Activated CD4-positive, alpha-beta memory T cell treated with anti-CD3 and anti-CD28 coated beads, Interleukin-2, amount 10 ng/mL, durations not matched to agents 7 days and 5 days (primary cell): ENCODE data around the gene KLRF2. TPM values are rescaled to one million over a fixed set of nuclear protein-coding genes. Genes with fewer than 3 reads are reported as not detected.

Experiments
- CTCF ChIA-PET: fragments of 350-600 bp; sonication (Branson Sonifier 250); formaldehyde crosslinking; loops from one replicate; lab custom pipeline; 2021; ENCODE audit warnings: antibody characterized with exemption, inconsistent platforms; lab: Charles Lee
- POLR2A ChIA-PET: fragments of 350-600 bp; sonication (Branson Sonifier 250); formaldehyde crosslinking; loops from one replicate; lab custom pipeline; 2021; ENCODE audit warnings: antibody characterized with exemption; lab: Charles Lee
- DNase-seq: peaks from one replicate; pipeline ENCODE4 v3.0.0-alpha.2; 2020
- H3K27ac Mint-ChIP-seq: one replicate; pipeline ENCODE4 v1.8.0; 2021; ENCODE audit warnings: mild to moderate bottlenecking, mixed read lengths
- H3K27me3 Mint-ChIP-seq: one replicate; pipeline ENCODE4 v1.8.0; 2021; ENCODE audit warnings: mixed read lengths
- H3K36me3 Mint-ChIP-seq: one replicate; pipeline ENCODE4 v1.8.0; 2021; ENCODE audit warnings: low read depth, mixed read lengths
- H3K4me1 Mint-ChIP-seq: one replicate; pipeline ENCODE4 v1.8.0; 2021; ENCODE audit warnings: mixed read lengths
- H3K4me3 Mint-ChIP-seq: one replicate; pipeline ENCODE4 v1.8.0; 2021; ENCODE audit warnings: mild to moderate bottlenecking, mixed read lengths
- H3K9me3 Mint-ChIP-seq: one replicate; pipeline ENCODE4 v1.8.0; 2021; ENCODE audit warnings: mixed read lengths
- total RNA-seq, 2 experiments: library from RNA; stranded (reverse); gene quantifications; one replicate each; pipeline ENCODE4 v1.2.3, GENCODE V29; 2021

The KLRF2 gene
- total RNA-seq, 2 experiments from 2014 or later: not detected

GRCh38 chr12:9920451-9920850, 39.2 kb downstream of the KLRF2 start:
- Mint-ChIP-seq H3K36me3 (peaks cover 4% of the 10 kb centered on the region), H3K27ac (no peak overlapping the region), H3K9me3 (peaks cover 6% of the 10 kb centered on the region), H3K4me3 (no peak overlapping the region), H3K27me3 (peaks cover 15% of the 10 kb centered on the region), H3K4me1 (peaks cover 12% of the 10 kb centered on the region)
- no peak for DNase-seq
- CTCF ChIA-PET: interaction anchor here (0.7 to 1.4 kb wide), 2 partner anchors 107 to 173 kb away, joined by 3 to 6 read pairs; no protein-coding TSS in a partner anchor
- POLR2A ChIA-PET: no interaction called here

- Mint-ChIP-seq H3K4me1 (peaks cover 17% of the 10 kb centered on the region), H3K9me3 (peaks cover 6% of the 10 kb centered on the region), H3K27ac (no peak overlapping the region), H3K4me3 (no peak overlapping the region), H3K27me3 (peaks cover 11% of the 10 kb centered on the region), H3K36me3 (peaks cover 4% of the 10 kb centered on the region)
- no peak for DNase-seq
- POLR2A ChIA-PET: interaction anchor here (1.3 to 1.5 kb wide), 2 partner anchors 15 to 26 kb away, joined by 4 to 6 read pairs; no protein-coding TSS in a partner anchor
- CTCF ChIA-PET: interaction anchor here (0.6 to 1.1 kb wide), 4 partner anchors 108 to 291 kb away, joined by 3 to 6 read pairs (median 4); no protein-coding TSS in a partner anchor
These were observed 41.1 kb downstream of the KLRF2 start for GRCh38 chr12:9922429-9922828.

DNA sequence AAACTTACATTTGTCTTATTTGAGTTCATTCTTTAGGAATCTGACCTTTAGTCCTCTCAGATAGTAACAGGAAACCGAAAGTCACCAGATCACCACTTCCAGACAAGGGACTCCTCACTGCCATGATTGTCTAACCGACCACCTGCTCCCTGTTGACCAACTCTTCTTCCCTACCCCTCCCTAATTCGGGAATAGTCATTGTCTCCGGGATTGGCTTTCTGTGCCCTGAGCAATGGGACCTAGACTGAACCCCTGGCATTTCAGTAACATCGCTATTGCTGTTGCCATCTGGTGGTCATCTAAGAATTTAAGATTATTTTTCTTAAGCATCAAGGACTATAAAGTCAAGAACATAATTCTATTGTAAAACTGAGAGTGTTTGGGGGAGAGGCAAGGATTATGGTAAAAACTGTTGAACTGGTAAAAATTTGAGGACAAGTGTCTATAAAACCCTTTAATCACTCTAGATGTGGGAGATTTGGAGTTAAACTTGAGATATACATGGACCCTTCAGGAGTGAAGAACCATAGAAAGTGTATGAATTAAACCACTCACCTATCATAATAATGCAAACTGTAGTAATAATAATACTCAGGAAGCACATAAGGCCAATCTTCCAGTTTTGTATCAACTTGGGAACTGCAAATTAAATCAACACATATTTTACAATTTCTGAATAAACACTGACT, 44.6 kb downstream of the KLRF2 start:
- peaks cover 4% of the 10 kb centered on the region for H3K36me3 Mint-ChIP-seq
- peak overlapping the region; percentile 31 for H3K4me3 Mint-ChIP-seq
- H3K27ac Mint-ChIP-seq: no peak overlapping the region
- ChIA-PET CTCF (interaction anchor here (0.7 to 2.6 kb wide), 9 partner anchors 14 to 183 kb away, joined by 3 to 29 read pairs (median 5); no protein-coding TSS in a partner anchor), POLR2A (no interaction called here)
- H3K9me3 Mint-ChIP-seq: no peaks in the 10 kb centered on the region
- peaks cover 12% of the 10 kb centered on the region for H3K27me3 Mint-ChIP-seq
- H3K4me1 Mint-ChIP-seq: peaks cover 17% of the 10 kb centered on the region
- DNase-seq: peak; percentile 22

- H3K4me3 Mint-ChIP-seq: no peak overlapping the region
- no peak for DNase-seq
- ChIA-PET CTCF (interaction anchor here (1.1 to 2.6 kb wide), 6 partner anchors 13 to 177 kb away, joined by 3 to 24 read pairs (median 3); no protein-coding TSS in a partner anchor), POLR2A (interaction anchor here (1.0 kb wide), 1 partner anchor 177 kb away, joined by 5 read pairs; no protein-coding TSS in a partner anchor)
- H3K36me3 Mint-ChIP-seq: peaks cover 4% of the 10 kb centered on the region
- H3K27me3 Mint-ChIP-seq: peaks cover 12% of the 10 kb centered on the region
- H3K9me3 Mint-ChIP-seq: no peaks in the 10 kb centered on the region
- no peak overlapping the region for H3K27ac Mint-ChIP-seq
- peaks cover 17% of the 10 kb centered on the region for H3K4me1 Mint-ChIP-seq
These were observed 45.6 kb downstream of the KLRF2 start for GRCh38 chr12:9926876-9927275.

DNA sequence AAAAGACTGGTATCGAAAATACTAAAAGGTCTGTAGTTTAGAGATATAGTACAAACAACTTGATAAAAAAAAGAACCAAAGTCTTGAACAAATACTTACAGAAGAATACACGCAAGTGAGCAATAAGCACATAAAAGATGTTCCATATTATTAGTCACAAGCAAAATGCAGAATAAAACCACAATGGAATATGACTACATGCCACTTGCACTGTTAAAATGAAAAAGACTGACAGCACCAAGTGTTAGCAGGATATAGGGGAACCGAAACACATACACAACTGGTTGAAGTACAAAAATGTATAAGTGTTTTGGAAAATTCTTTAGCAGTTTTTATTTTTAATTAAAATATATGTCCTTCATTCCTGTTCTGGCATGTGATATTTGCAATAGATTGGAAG, 47.3 kb downstream of the KLRF2 start:
- Mint-ChIP-seq H3K9me3 (no peaks in the 10 kb centered on the region), H3K4me1 (peaks cover 5% of the 10 kb centered on the region), H3K27me3 (peaks cover 18% of the 10 kb centered on the region), H3K27ac (no peak overlapping the region), H3K36me3 (no peaks in the 10 kb centered on the region), H3K4me3 (no peak overlapping the region)
- ChIA-PET CTCF (interaction anchor here (1.1 to 2.6 kb wide), 2 partner anchors 114 to 178 kb away, joined by 4 to 24 read pairs; no protein-coding TSS in a partner anchor), POLR2A (no interaction called here)
- no peak for DNase-seq

DNA sequence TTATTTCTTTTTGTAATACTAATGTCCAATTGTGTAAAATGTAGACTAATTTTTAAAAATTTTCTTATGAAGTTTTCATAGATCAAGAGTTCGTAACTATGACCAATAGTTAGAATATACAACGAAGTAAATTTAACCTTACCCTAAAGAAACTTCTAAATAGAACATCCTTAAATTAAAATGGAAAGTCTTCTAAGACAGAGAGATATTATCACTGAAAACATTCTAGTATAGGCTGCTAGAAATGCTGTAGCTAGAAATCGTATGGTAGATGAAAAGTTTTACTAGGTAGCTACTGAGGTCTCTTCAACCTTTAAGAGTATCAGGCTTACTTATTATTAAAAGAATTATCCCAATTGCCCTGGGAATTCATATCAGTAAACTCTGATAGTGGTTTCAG, 50.0 kb downstream of the KLRF2 start:
- Mint-ChIP-seq H3K27ac (no peak overlapping the region), H3K4me3 (no peak overlapping the region), H3K36me3 (no peaks in the 10 kb centered on the region), H3K27me3 (peaks cover 18% of the 10 kb centered on the region), H3K4me1 (no peaks in the 10 kb centered on the region), H3K9me3 (no peaks in the 10 kb centered on the region)
- ChIA-PET CTCF (interaction anchor here (0.8 to 1.9 kb wide), 3 partner anchors 9 to 219 kb away, joined by 3 to 14 read pairs (median 5); no protein-coding TSS in a partner anchor), POLR2A (interaction anchor here (1.0 kb wide), 1 partner anchor 181 kb away, joined by 3 read pairs; no protein-coding TSS in a partner anchor)
- DNase-seq: no peak

DNA sequence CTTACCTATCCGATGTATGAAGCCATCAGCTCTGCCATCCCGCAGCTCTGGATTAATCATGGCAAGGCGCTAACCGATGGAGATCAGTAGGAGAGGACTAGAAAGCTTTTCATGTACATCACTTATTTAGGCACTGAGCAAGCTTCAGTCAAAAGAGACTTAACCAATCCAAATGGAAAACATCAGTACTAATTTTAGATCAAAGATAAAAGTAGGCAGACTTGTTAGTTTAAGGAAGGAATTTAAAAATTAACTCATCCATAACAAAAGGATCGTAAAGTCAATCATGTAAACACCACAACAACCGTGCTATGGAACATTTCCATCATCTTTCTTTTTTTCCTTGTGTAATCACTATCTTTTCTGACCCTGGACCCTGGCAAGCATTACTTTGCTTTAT, 51.0 kb downstream of the KLRF2 start, which contains the start of gene CLEC2A:
Gene CLEC2A, minus strand, starts transcription at position 101 of the 400 bp plus-strand sequence. Its CDS starts 41 bp downstream, at position 60.
- no peak within 1 kb of the TSS for H3K4me3 Mint-ChIP-seq
- H3K27ac Mint-ChIP-seq: no peak within 1 kb of the TSS
- H3K36me3 Mint-ChIP-seq: no peaks in the 10 kb centered on the region
- no peaks in the 10 kb centered on the region for H3K9me3 Mint-ChIP-seq
- no peaks in the 10 kb centered on the region for H3K4me1 Mint-ChIP-seq
- H3K27me3 Mint-ChIP-seq: peaks cover 18% of the 10 kb centered on the region
- ChIA-PET POLR2A (no interaction called here), CTCF (interaction anchor here (1.9 kb wide), 1 partner anchor 119 kb away, joined by 14 read pairs; no protein-coding TSS in a partner anchor)
- DNase-seq: no peak

DNA sequence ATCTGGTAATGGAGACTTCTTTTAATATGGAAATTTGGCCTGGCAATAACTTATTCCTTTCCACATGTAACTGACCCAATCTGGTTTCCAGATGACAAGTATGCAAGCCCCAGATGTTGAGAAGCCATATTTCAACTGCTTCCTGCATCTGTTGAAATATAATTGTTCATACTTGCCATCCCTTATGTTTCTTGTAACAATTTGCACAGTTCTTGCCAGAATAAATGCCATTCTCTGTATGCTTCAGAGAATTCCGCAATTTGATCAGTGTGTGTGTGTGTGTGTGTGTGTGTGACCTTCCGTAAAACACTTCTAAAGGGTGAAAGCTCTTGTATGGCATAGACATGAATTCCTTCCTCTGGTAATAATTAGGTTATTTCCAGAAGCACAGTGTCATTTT, 52.7 kb downstream of the KLRF2 start:
- no peaks in the 10 kb centered on the region for H3K36me3 Mint-ChIP-seq
- no peak overlapping the region for H3K4me3 Mint-ChIP-seq
- H3K27ac Mint-ChIP-seq: no peak overlapping the region
- no peaks in the 10 kb centered on the region for H3K9me3 Mint-ChIP-seq
- CTCF ChIA-PET: interaction anchor here (0.7 to 0.9 kb wide), 2 partner anchors 119 to 135 kb away, joined by 3 to 4 read pairs; no protein-coding TSS in a partner anchor
- no peaks in the 10 kb centered on the region for H3K4me1 Mint-ChIP-seq
- no peak for DNase-seq
- peaks cover 12% of the 10 kb centered on the region for H3K27me3 Mint-ChIP-seq
- POLR2A ChIA-PET: no interaction called here

DNA sequence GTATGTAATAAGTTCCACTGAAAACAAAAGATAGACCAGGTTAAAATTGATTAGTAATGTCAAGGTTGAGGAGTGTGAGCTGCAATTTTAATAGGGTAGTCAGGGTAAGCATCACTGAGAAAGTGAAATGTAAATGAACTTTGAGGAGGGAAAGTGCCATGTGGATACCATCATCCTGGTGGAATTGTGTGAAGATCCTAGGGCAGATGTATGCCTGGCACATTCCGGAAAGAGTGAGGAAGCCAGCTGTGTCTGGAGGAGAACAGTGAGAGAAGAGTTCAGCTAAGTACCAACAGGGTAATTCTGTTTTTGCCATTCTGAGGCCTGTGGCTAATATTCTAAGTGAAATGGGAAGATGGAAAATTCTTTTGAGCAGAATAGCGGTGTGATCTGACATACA, 53.7 kb downstream of the KLRF2 start:
- Mint-ChIP-seq H3K4me1 (no peaks in the 10 kb centered on the region), H3K27me3 (peaks cover 16% of the 10 kb centered on the region), H3K27ac (no peak overlapping the region), H3K36me3 (no peaks in the 10 kb centered on the region), H3K9me3 (no peaks in the 10 kb centered on the region), H3K4me3 (no peak overlapping the region)
- no peak for DNase-seq
- ChIA-PET POLR2A (no interaction called here), CTCF (interaction anchor here (0.9 kb wide), 1 partner anchor 120 kb away, joined by 3 read pairs; no protein-coding TSS in a partner anchor)

DNA sequence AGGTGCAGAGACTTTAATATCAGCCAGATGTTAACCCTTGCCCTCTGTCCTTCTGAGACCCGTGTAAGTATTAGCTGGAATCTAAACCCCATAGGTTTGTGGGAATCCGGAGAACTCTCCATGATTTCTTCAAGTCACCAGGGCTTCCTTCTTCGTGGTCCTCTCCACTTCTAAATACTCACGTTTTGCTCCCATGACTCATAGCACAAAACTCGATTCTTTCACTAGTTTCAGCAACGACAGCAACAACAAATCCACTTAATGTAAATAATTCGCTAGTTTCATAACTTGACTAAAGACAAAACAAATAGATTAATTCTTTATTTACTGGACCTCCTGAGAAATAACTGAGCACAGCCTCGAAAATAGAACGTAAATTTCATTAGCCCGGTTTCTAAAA, 55.3 kb downstream of the KLRF2 start:
- POLR2A ChIA-PET: no interaction called here
- Mint-ChIP-seq H3K27ac (no peak overlapping the region), H3K9me3 (no peaks in the 10 kb centered on the region), H3K4me3 (no peak overlapping the region), H3K27me3 (peaks cover 23% of the 10 kb centered on the region), H3K36me3 (no peaks in the 10 kb centered on the region), H3K4me1 (peaks cover 4% of the 10 kb centered on the region)
- CTCF ChIA-PET: no interaction called here
- DNase-seq: no peak

DNA sequence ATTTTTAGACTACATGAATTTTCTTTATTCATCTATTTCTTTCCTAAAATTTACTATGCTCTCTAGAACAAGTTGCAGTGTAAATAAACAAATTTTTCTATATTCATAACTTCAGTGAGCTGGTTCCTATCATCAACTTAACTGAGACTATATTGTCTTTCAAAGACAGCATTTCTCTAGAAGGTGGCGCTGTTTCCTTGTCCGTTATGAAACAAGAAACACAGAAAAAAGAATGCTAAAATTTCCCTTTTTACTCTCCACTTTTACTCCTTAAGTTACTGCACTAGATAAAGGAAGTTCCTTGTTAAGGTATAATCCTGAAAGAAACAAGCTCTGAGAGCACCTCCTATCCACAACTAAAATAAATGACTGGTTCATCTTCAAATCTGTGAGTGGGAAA, 59.1 kb downstream of the KLRF2 start:
- no peaks in the 10 kb centered on the region for H3K9me3 Mint-ChIP-seq
- no peak for DNase-seq
- POLR2A ChIA-PET: no interaction called here

GRCh38 chr12:9941838-9942237, 60.5 kb downstream of the KLRF2 start:
- DNase-seq: no peak
- H3K27me3 Mint-ChIP-seq: peaks cover 34% of the 10 kb centered on the region
- ChIA-PET POLR2A (interaction anchor here (1.2 kb wide), 1 partner anchor 181 kb away, joined by 3 read pairs; the partner anchor contains the start of gene CD69), CTCF (no interaction called here)
- H3K27ac Mint-ChIP-seq: no peak overlapping the region
- H3K4me3 Mint-ChIP-seq: no peak overlapping the region
- peaks cover 15% of the 10 kb centered on the region for H3K4me1 Mint-ChIP-seq
- no peaks in the 10 kb centered on the region for H3K9me3 Mint-ChIP-seq
- no peaks in the 10 kb centered on the region for H3K36me3 Mint-ChIP-seq

More for the DNA sequence above, 59.1 kb downstream of the KLRF2 start:
- Mint-ChIP-seq H3K27ac (no peak overlapping the region), H3K4me3 (no peak overlapping the region), H3K27me3 (peaks cover 34% of the 10 kb centered on the region), H3K4me1 (peaks cover 15% of the 10 kb centered on the region), H3K36me3 (no peaks in the 10 kb centered on the region)
- CTCF ChIA-PET: interaction anchor here (0.7 to 2.0 kb wide), 19 partner anchors 8 to 251 kb away, joined by 3 to 11 read pairs (median 3); partner anchors contain the start of gene CLEC12B

DNA sequence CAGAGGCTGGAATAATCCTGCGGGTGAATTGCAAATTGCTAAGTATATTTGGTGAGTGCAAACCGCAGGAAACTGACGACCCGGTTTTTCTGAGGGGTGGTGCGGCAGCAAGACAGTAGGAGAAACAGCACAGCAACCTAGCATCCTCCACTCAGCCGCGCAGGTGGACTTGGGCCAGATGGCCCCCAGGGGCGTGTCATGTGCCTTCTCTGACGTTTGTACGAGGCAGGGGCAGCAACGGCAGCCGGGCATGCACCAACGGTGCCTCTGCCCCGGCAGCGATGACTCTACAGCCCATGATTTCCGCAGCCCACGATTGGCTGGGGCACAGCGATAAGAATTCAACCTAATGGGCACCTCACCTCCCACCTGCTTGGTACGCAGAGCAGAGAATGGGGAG, 62.0 kb downstream of the KLRF2 start:
- CTCF ChIA-PET: no interaction called here
- H3K36me3 Mint-ChIP-seq: no peaks in the 10 kb centered on the region
- peak; percentile 62 for DNase-seq
- peak overlapping the region; percentile 76 for H3K4me3 Mint-ChIP-seq
- peak overlapping the region; percentile 36 for H3K27ac Mint-ChIP-seq
- POLR2A ChIA-PET: no interaction called here
- no peaks in the 10 kb centered on the region for H3K9me3 Mint-ChIP-seq
- peaks cover 34% of the 10 kb centered on the region for H3K27me3 Mint-ChIP-seq
- peaks cover 22% of the 10 kb centered on the region for H3K4me1 Mint-ChIP-seq
